HepG2 (cell line): ENCODE results near the gene NFS1. TPM values are rescaled to one million over a fixed set of nuclear protein-coding genes. Genes with fewer than 3 reads are reported as not detected.

Experiments used
- ATRX ChIP-seq: sonication (generic); formaldehyde crosslinking; IDR thresholded peaks from 2 replicates; pipeline ENCODE4 v1.4.0; 2020; ENCODE audit warnings: missing genetic modification reagents, borderline replicate concordance
- ELF3 ChIP-seq: IDR thresholded peaks from 2 replicates; pipeline ENCODE4 v1.6.1; 2016; ENCODE audit warnings: missing genetic modification reagents, missing compliant biosample characterization
- HMGA1 ChIP-seq: sonication (generic); formaldehyde crosslinking; conservative IDR thresholded peaks from 2 replicates; pipeline ENCODE4 v1.4.0; 2020; ENCODE audit warnings: missing genetic modification reagents
- KDM5A ChIP-seq: fragments of 200-600 bp; sonication (generic); IDR thresholded peaks from 2 replicates; pipeline ENCODE4 v1.7.0; 2018; ENCODE audit warnings: antibody characterized with exemption, mild to moderate bottlenecking, low read length, borderline replicate concordance
- KLF6 ChIP-seq: IDR thresholded peaks from 2 replicates; pipeline ENCODE4 v1.8.0; 2016; ENCODE audit warnings: missing biosample characterization, missing genetic modification reagents
- MLLT10 ChIP-seq: sonication (generic); formaldehyde crosslinking; IDR thresholded peaks from 2 replicates; pipeline ENCODE4 v1.4.0; 2020; ENCODE audit warnings: missing genetic modification reagents
- MTF1 ChIP-seq: sonication (generic); formaldehyde crosslinking; IDR thresholded peaks from 2 replicates; pipeline ENCODE4 v1.5.0; 2020; ENCODE audit warnings: missing genetic modification reagents
- MTF2 ChIP-seq: sonication (generic); formaldehyde crosslinking; IDR thresholded peaks from 2 replicates; pipeline ENCODE4 v1.5.0; 2020; ENCODE audit warnings: missing genetic modification reagents, borderline replicate concordance
- NFYB ChIP-seq: sonication (generic); formaldehyde crosslinking; IDR thresholded peaks from 2 replicates; pipeline ENCODE4 v1.4.0; 2020; ENCODE audit warnings: missing genetic modification reagents
- NPAS2 ChIP-seq: sonication (generic); formaldehyde crosslinking; IDR thresholded peaks from 2 replicates; pipeline ENCODE4 v1.8.0; 2022; ENCODE audit warnings: mild to moderate bottlenecking, missing genetic modification reagents, borderline replicate concordance
- SIX1 ChIP-seq: sonication (generic); formaldehyde crosslinking; IDR thresholded peaks from 2 replicates; pipeline ENCODE4 v1.4.0; 2020; ENCODE audit warnings: missing genetic modification reagents, borderline replicate concordance
- SOX5 ChIP-seq: IDR thresholded peaks from 2 replicates; pipeline ENCODE4 v1.6.1; 2016; ENCODE audit warnings: borderline replicate concordance
- THYN1 ChIP-seq: sonication (generic); formaldehyde crosslinking; IDR thresholded peaks from 2 replicates; pipeline ENCODE4 v1.8.1; 2023; ENCODE audit warnings: low read depth, mild to moderate bottlenecking, moderate library complexity, missing genetic modification reagents, borderline replicate concordance
- ZFP62 ChIP-seq: sonication (generic); formaldehyde crosslinking; IDR thresholded peaks from 2 replicates; pipeline ENCODE4 v1.4.0; 2020; ENCODE audit warnings: missing genetic modification reagents
- ZFP91 ChIP-seq: sonication (generic); formaldehyde crosslinking; IDR thresholded peaks from 2 replicates; pipeline ENCODE4 v1.9.0; 2022; ENCODE audit warnings: missing genetic modification reagents, mild to moderate bottlenecking, borderline replicate concordance
- ZNF30 ChIP-seq: sonication (generic); formaldehyde crosslinking; IDR thresholded peaks from 2 replicates; pipeline ENCODE4 v1.5.0; 2020; ENCODE audit warnings: mild to moderate bottlenecking, missing genetic modification reagents
- ZNF512 ChIP-seq: sonication (generic); formaldehyde crosslinking; IDR thresholded peaks from 2 replicates; pipeline ENCODE4 v1.4.0; 2020; ENCODE audit warnings: mild to moderate bottlenecking, missing genetic modification reagents
- ZNF530 ChIP-seq: sonication (generic); formaldehyde crosslinking; IDR thresholded peaks from 2 replicates; pipeline ENCODE4 v1.5.0; 2020; ENCODE audit warnings: low read depth, mild to moderate bottlenecking, missing genetic modification reagents
- ZNF569 ChIP-seq: sonication (generic); formaldehyde crosslinking; IDR thresholded peaks from 2 replicates; pipeline ENCODE4 v1.5.0; 2020; ENCODE audit warnings: mild to moderate bottlenecking, missing genetic modification reagents, moderate library complexity, borderline replicate concordance
- ZNF616 ChIP-seq: sonication (generic); formaldehyde crosslinking; IDR thresholded peaks from 2 replicates; pipeline ENCODE4 v1.5.0; 2020; ENCODE audit warnings: low read depth, mild to moderate bottlenecking, missing genetic modification reagents
- ZNF670 ChIP-seq: sonication (generic); formaldehyde crosslinking; IDR thresholded peaks from 2 replicates; pipeline ENCODE4 v1.8.0; 2022; ENCODE audit warnings: mild to moderate bottlenecking, missing genetic modification reagents, borderline replicate concordance
- polyA plus RNA-seq, 8 experiments: library from polyadenylated mRNA; depleted of rRNA in 3 of 8; stranded (reverse) in 7 of 8; unstranded in 1 of 8; fragments of >200 nt; fragmentation: Illumina TruSeq in 4 of 8; extraction: Trizol in 4 of 8; gene quantifications; 2 replicates each; pipeline versions ENCODE4 v1.2.1 to v1.2.3, GENCODE V29; 2011 to 2016; ENCODE audit warnings: low read depth in 4 of 8, missing spikeins in 1 of 8, mixed read lengths in 1 of 8; ENCODE audit not compliant: insufficient read depth in 1 of 8
- total RNA-seq, 5 experiments: library from RNA; depleted of rRNA; stranded (reverse); fragments of >200 nt; fragmentation: Illumina TruSeq; extraction: Trizol; gene quantifications; 2 replicates each; pipeline ENCODE4 v1.2.3, GENCODE V29; 2016; ENCODE audit warnings: low read depth in 1 of 5
- TF ChIP-seq, protein P1 (sequence below): sonication (generic); formaldehyde crosslinking; IDR thresholded peaks from 2 replicates; pipeline ENCODE4 v1.4.0; 2020; ENCODE audit warnings: mild to moderate bottlenecking, missing genetic modification reagents

NFS1 gene
- total and polyA plus RNA-seq, 2 of the 13 experiments (the other 11 are each of a cell fraction or from before 2014, with no cell fraction given) = 65.9 to 88.1 TPM

DNA sequence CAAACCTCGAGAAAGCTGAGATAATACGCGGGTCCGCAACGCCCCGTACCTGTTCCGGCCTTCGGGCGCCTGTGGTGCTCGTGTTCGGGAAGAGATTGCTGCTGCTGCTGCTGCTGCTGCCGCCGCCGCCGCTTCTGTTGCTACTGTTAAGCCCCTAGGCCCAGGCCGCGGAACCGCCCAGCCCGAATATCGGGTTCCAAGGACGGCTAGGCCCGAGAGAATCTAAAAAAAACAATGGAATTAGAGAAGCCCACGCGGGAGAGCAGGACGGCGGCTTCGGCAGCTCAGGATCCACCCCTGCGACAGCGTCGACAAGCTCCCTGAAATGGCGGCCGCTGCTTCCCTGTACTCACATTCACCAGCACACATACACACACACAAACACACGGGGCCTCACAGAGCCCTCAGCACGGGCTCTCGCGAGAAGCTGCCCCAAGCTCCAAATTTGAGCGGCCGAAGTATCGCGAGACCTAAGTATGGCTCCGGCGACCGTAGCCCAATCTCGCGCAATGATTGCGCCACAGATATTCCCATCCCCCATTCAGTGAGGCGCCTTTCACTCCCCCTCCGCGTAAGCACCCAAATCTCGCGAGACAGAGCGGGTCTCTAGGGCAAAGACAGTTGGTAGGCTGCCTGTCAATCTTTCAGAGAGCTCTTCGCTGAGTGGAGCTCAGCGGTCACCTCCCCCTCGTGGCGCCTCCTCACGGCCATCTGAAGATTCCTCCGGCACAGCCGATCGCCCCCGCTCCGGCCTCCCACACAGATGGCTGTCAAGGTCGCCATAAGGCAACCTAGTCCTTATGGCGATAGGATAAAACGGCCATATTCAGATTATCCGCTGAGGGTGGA lies 43.0 kb upstream of the NFS1 start, which contains the start of gene RBM39 (continued):
- TF ChIP-seq KDM5A = peak; percentile 83; the same call in 1 of the 2 replicates
- peak; percentile 84 for TF ChIP-seq SOX5 (CRISPR knock-in tag)
- TF ChIP-seq ZNF569 (CRISPR knock-in tag) = 0 out of 2 replicates have a peak, but pooled peaks have one; percentile 26
- TF ChIP-seq ZFP91 (CRISPR knock-in tag) = peak; percentile 96
- TF ChIP-seq, protein P1, sequence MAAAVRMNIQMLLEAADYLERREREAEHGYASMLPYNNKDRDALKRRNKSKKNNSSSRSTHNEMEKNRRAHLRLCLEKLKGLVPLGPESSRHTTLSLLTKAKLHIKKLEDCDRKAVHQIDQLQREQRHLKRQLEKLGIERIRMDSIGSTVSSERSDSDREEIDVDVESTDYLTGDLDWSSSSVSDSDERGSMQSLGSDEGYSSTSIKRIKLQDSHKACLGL (CRISPR knock-in tag) = peak; percentile 92
- peak; percentile 99 for TF ChIP-seq KLF6 (CRISPR knock-in tag)
- peak; percentile 96 for TF ChIP-seq ZNF30 (CRISPR knock-in tag)
- no peak for TF ChIP-seq HMGA1 (CRISPR knock-in tag)
- no peak for TF ChIP-seq ZNF512 (CRISPR knock-in tag)
- TF ChIP-seq MLLT10 (CRISPR knock-in tag) = peak; percentile 92; the same call in 1 of the 2 replicates
- TF ChIP-seq MTF2 (CRISPR knock-in tag) = no peak
- TF ChIP-seq ZNF670 (CRISPR knock-in tag) = peak; percentile 77
- TF ChIP-seq ZNF530 = peak; percentile 89
- TF ChIP-seq ELF3 (CRISPR knock-in tag) = peak; percentile 95
- TF ChIP-seq ZNF616 (CRISPR knock-in tag) = peak; percentile 94; the same call in 1 of the 2 replicates
- TF ChIP-seq ATRX (CRISPR knock-in tag) = peak; percentile 92; the same call in 1 of the 2 replicates
- peak; percentile 17; the same call in 1 of the 2 replicates for TF ChIP-seq ZFP62
- peak; percentile 98 for TF ChIP-seq NFYB
- no peak for TF ChIP-seq NPAS2 (CRISPR knock-in tag)
- peak; percentile 70 for TF ChIP-seq MTF1 (CRISPR knock-in tag)
- peak; percentile 40 for TF ChIP-seq SIX1 (CRISPR knock-in tag)
- TF ChIP-seq THYN1 (CRISPR knock-in tag) = peak; percentile 83; the same call in 1 of the 2 replicates
